Measurements from ENCODE around the gene GPM6B.

GPM6B gene

GRCh38 chrX:13816643-13817627 is at the start of gene GPM6B:
TSS of gene GPM6B (minus strand) at chrX:13817093. CDS start at chrX:13816904, 189 bp downstream.
- DNase-seq = no peak
- CTCF ChIA-PET = no interaction called here
- H3K4me3 Mint-ChIP-seq = no peak within 1 kb of the TSS
- peaks cover 8% of the 10 kb centered on the region for H3K27me3 Mint-ChIP-seq
- no peaks in the 10 kb centered on the region for H3K36me3 Mint-ChIP-seq
- no peaks in the 10 kb centered on the region for H3K4me1 Mint-ChIP-seq
- no peaks in the 10 kb centered on the region for H3K9me3 Mint-ChIP-seq
- no peak within 1 kb of the TSS for H3K27ac Mint-ChIP-seq

GRCh38 chrX:13864264-13864663 is 47.4 kb upstream of the GPM6B start:
- H3K36me3 Mint-ChIP-seq = no peaks in the 10 kb centered on the region
- no peak overlapping the region for H3K4me3 Mint-ChIP-seq
- CTCF ChIA-PET = no interaction called here
- no peak overlapping the region for H3K27ac Mint-ChIP-seq
- H3K27me3 Mint-ChIP-seq = no peaks in the 10 kb centered on the region
- H3K9me3 Mint-ChIP-seq = no peaks in the 10 kb centered on the region
- no peaks in the 10 kb centered on the region for H3K4me1 Mint-ChIP-seq
- DNase-seq = no peak

- CTCF ChIA-PET = no interaction called here
- no peak for DNase-seq
- H3K27ac Mint-ChIP-seq = no peak overlapping the region
- no peaks in the 10 kb centered on the region for H3K4me1 Mint-ChIP-seq
- H3K4me3 Mint-ChIP-seq = no peak overlapping the region
- no peaks in the 10 kb centered on the region for H3K9me3 Mint-ChIP-seq
- no peaks in the 10 kb centered on the region for H3K36me3 Mint-ChIP-seq
- no peaks in the 10 kb centered on the region for H3K27me3 Mint-ChIP-seq
These were observed 46.4 kb upstream of the GPM6B start for GRCh38 chrX:13863324-13863723.

- CTCF ChIA-PET = no interaction called here
- DNase-seq = no peak
- Mint-ChIP-seq H3K27me3 (no peaks in the 10 kb centered on the region), H3K36me3 (no peaks in the 10 kb centered on the region), H3K4me3 (no peak overlapping the region), H3K4me1 (no peaks in the 10 kb centered on the region), H3K9me3 (no peaks in the 10 kb centered on the region), H3K27ac (no peak overlapping the region)
These were observed 42.8 kb upstream of the GPM6B start for GRCh38 chrX:13859724-13860123.

GRCh38 chrX:13857804-13858203 is 40.9 kb upstream of the GPM6B start:
- Mint-ChIP-seq H3K4me1 (no peaks in the 10 kb centered on the region), H3K36me3 (no peaks in the 10 kb centered on the region), H3K27me3 (no peaks in the 10 kb centered on the region), H3K4me3 (no peak overlapping the region), H3K27ac (no peak overlapping the region), H3K9me3 (no peaks in the 10 kb centered on the region)
- no peak for DNase-seq
- CTCF ChIA-PET = no interaction called here

GRCh38 chrX:13855689-13856450 is 39.0 kb upstream of the GPM6B start:
- CTCF ChIA-PET = no interaction called here
- no peak overlapping the region for H3K27ac Mint-ChIP-seq
- H3K36me3 Mint-ChIP-seq = no peaks in the 10 kb centered on the region
- H3K9me3 Mint-ChIP-seq = no peaks in the 10 kb centered on the region
- no peak overlapping the region for H3K4me3 Mint-ChIP-seq
- no peak for DNase-seq
- H3K4me1 Mint-ChIP-seq = no peaks in the 10 kb centered on the region
- no peaks in the 10 kb centered on the region for H3K27me3 Mint-ChIP-seq

- DNase-seq = no peak
- no peak overlapping the region for H3K4me3 Mint-ChIP-seq
- H3K36me3 Mint-ChIP-seq = no peaks in the 10 kb centered on the region
- CTCF ChIA-PET = interaction anchor here (0.9 kb wide), 1 partner anchor 347 kb away, joined by 3 read pairs; no protein-coding TSS in a partner anchor
- H3K9me3 Mint-ChIP-seq = no peaks in the 10 kb centered on the region
- no peaks in the 10 kb centered on the region for H3K4me1 Mint-ChIP-seq
- no peak overlapping the region for H3K27ac Mint-ChIP-seq
- H3K27me3 Mint-ChIP-seq = no peaks in the 10 kb centered on the region
These were observed 37.1 kb upstream of the GPM6B start for GRCh38 chrX:13854003-13854402.

GRCh38 chrX:13852001-13852695 is 35.3 kb upstream of the GPM6B start:
- H3K4me1 Mint-ChIP-seq = no peaks in the 10 kb centered on the region
- H3K27me3 Mint-ChIP-seq = no peaks in the 10 kb centered on the region
- no peaks in the 10 kb centered on the region for H3K9me3 Mint-ChIP-seq
- H3K4me3 Mint-ChIP-seq = no peak overlapping the region
- H3K36me3 Mint-ChIP-seq = no peaks in the 10 kb centered on the region
- no peak overlapping the region for H3K27ac Mint-ChIP-seq
- DNase-seq = no peak
- CTCF ChIA-PET = no interaction called here

GRCh38 chrX:13845721-13846378 is 29.0 kb upstream of the GPM6B start:
- no peak for DNase-seq
- Mint-ChIP-seq H3K36me3 (no peaks in the 10 kb centered on the region), H3K4me1 (no peaks in the 10 kb centered on the region), H3K9me3 (no peaks in the 10 kb centered on the region), H3K4me3 (no peak overlapping the region), H3K27ac (no peak overlapping the region), H3K27me3 (peaks cover 3% of the 10 kb centered on the region)
- CTCF ChIA-PET = no interaction called here

GRCh38 chrX:13843150-13843721 is 26.3 kb upstream of the GPM6B start:
- no peaks in the 10 kb centered on the region for H3K9me3 Mint-ChIP-seq
- CTCF ChIA-PET = no interaction called here
- H3K27ac Mint-ChIP-seq = no peak overlapping the region
- H3K4me3 Mint-ChIP-seq = no peak overlapping the region
- H3K36me3 Mint-ChIP-seq = no peaks in the 10 kb centered on the region
- peaks cover 3% of the 10 kb centered on the region for H3K27me3 Mint-ChIP-seq
- H3K4me1 Mint-ChIP-seq = no peaks in the 10 kb centered on the region
- no peak for DNase-seq

- CTCF ChIA-PET = interaction anchor here (0.9 kb wide), 1 partner anchor 333 kb away, joined by 3 read pairs; no protein-coding TSS in a partner anchor
- Mint-ChIP-seq H3K9me3 (no peaks in the 10 kb centered on the region), H3K4me3 (no peak overlapping the region), H3K27ac (no peak overlapping the region), H3K27me3 (no peaks in the 10 kb centered on the region), H3K4me1 (no peaks in the 10 kb centered on the region), H3K36me3 (no peaks in the 10 kb centered on the region)
- DNase-seq = no peak
These were observed 23.2 kb upstream of the GPM6B start for GRCh38 chrX:13840121-13840520.

- Mint-ChIP-seq H3K9me3 (no peaks in the 10 kb centered on the region), H3K4me1 (no peaks in the 10 kb centered on the region), H3K36me3 (no peaks in the 10 kb centered on the region), H3K4me3 (no peak overlapping the region), H3K27ac (no peak overlapping the region), H3K27me3 (no peaks in the 10 kb centered on the region)
- no peak for DNase-seq
- CTCF ChIA-PET = no interaction called here
These were observed 20.4 kb upstream of the GPM6B start for GRCh38 chrX:13837290-13837745.

GRCh38 chrX:13836575-13836974 is 19.7 kb upstream of the GPM6B start:
- Mint-ChIP-seq H3K27me3 (no peaks in the 10 kb centered on the region), H3K4me1 (no peaks in the 10 kb centered on the region), H3K27ac (no peak overlapping the region), H3K4me3 (no peak overlapping the region), H3K36me3 (no peaks in the 10 kb centered on the region), H3K9me3 (no peaks in the 10 kb centered on the region)
- DNase-seq = no peak
- CTCF ChIA-PET = no interaction called here

GRCh38 chrX:13835825-13836224 is 18.9 kb upstream of the GPM6B start:
- CTCF ChIA-PET = no interaction called here

More at GRCh38 chrX:13835825-13836224, 18.9 kb upstream of the GPM6B start:
- Mint-ChIP-seq H3K27me3 (no peaks in the 10 kb centered on the region), H3K4me1 (no peaks in the 10 kb centered on the region), H3K27ac (no peak overlapping the region), H3K9me3 (no peaks in the 10 kb centered on the region), H3K36me3 (no peaks in the 10 kb centered on the region), H3K4me3 (no peak overlapping the region)
- DNase-seq = no peak
